HG02981 (cell line): ENCODE results near the gene ADGRE3.
"Not testable (repeated sequence)": the region's sequence is repeated elsewhere in the genome, so short reads cannot be mapped to it uniquely, and the experiment has no call there.

ENCODE experiments used
- ATAC-seq: cut with Tn5 transposase; IDR thresholded peaks from one replicate; pipeline ENCODE4 v1.9.1; 2021; ENCODE audit warnings: mild to moderate bottlenecking, moderate library complexity; ENCODE audit not compliant: unreplicated experiment

The ADGRE3 gene

GRCh38 chr19:14612242-14612641 is 62.4 kb downstream of the ADGRE3 start:
- not testable (repeated sequence) for ATAC-seq

GRCh38 chr19:14611051-14611450 is 63.6 kb downstream of the ADGRE3 start:
- no peak for ATAC-seq

- ATAC-seq, result no peak
These were observed 68.0 kb downstream of the ADGRE3 start for GRCh38 chr19:14606627-14607026.

GRCh38 chr19:14603990-14604387 is 70.7 kb downstream of the ADGRE3 start:
- peak; percentile 79 for ATAC-seq

- ATAC-seq, result no peak
These were observed 75.0 kb downstream of the ADGRE3 start for GRCh38 chr19:14599548-14600147.

GRCh38 chr19:14595558-14595957 is 79.1 kb downstream of the ADGRE3 start:
- no peak for ATAC-seq

GRCh38 chr19:14589433-14589832 is 85.2 kb downstream of the ADGRE3 start:
- not testable (repeated sequence) for ATAC-seq

GRCh38 chr19:14585187-14585586 is 89.5 kb downstream of the ADGRE3 start:
- peak; percentile 76 for ATAC-seq

- ATAC-seq, result not testable (repeated sequence)
These were observed 90.3 kb downstream of the ADGRE3 start for GRCh38 chr19:14584372-14584771.

GRCh38 chr19:14582894-14583340 is 91.7 kb downstream of the ADGRE3 start, which contains the start of gene CLEC17A:
Gene CLEC17A, plus strand, starts transcription at chr19:14583084. Its CDS starts 77 bp downstream, at chr19:14583161.
- ATAC-seq, result no peak

- no peak for ATAC-seq
These were observed 93.9 kb downstream of the ADGRE3 start for GRCh38 chr19:14580623-14581237.

GRCh38 chr19:14577885-14578427 is 96.7 kb downstream of the ADGRE3 start:
- ATAC-seq, result no peak

GRCh38 chr19:14577264-14577663 is 97.4 kb downstream of the ADGRE3 start:
- ATAC-seq, result no peak

GRCh38 chr19:14576363-14576762 is 98.3 kb downstream of the ADGRE3 start:
- no peak for ATAC-seq

- ATAC-seq, result no peak
These were observed 99.1 kb downstream of the ADGRE3 start for GRCh38 chr19:14575428-14575980.

- peak; percentile 85 for ATAC-seq
These were observed 102.8 kb downstream of the ADGRE3 start, which contains the start of gene NDUFB7 for GRCh38 chr19:14571695-14572490. Gene NDUFB7, minus strand, starts transcription at chr19:14572066. Its CDS starts 66 bp downstream, at chr19:14572000.

GRCh38 chr19:14570864-14571527 is 103.6 kb downstream of the ADGRE3 start:
- ATAC-seq, result no peak
